Measurements from ENCODE around the gene LRCH1. TPM values are rescaled to one million over a fixed set of nuclear protein-coding genes. Genes with fewer than 3 reads are reported as not detected.

Gene LRCH1
- total RNA-seq, 4 donors from 2014 or later, result 34.3 to 43.9 (median 40.3) TPM

DNA sequence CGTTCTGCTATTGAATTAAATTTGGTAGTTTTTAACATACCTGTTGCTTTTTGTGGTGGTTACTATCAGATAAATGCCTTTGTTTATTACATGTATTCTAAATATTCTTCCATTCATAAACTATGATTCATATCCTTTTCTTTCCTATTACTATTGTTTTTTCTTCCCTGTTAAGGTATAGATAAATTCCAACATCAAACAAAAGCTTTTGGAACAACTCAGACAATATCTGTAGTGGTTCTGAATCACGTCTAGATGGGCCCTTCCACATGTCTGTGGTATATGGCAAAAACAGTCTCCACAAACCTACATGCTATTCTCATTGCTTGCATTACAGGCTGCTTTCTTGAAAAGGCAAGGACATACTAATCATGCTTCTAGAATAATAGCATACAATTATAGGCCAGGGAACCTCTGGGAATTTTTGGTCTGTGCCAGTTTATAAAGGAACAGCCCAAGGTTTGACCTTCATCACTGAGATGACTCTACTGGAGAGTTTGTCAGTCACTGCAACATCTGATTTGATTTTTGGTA, 6.4 kb downstream of the LRCH1 start:
- no peak overlapping the region for H3K4me3 ChIP-seq (ENCODE audit: low read depth, poor library complexity, severe bottlenecking)
- WGBS, 2 donors, result 73 to 82% methylated on average over 2 of the region's 2 CpGs
- DNase-seq (ENCODE audit: low spot score in 2 of 2), result no peak
- intact Hi-C loops (cut with DNase I; ENCODE audit: low total_unique reads), result loop anchor here (10.0 kb wide), 1 partner anchor 155 kb away; no protein-coding TSS in a partner anchor
- TF ChIP-seq, protein P1, sequence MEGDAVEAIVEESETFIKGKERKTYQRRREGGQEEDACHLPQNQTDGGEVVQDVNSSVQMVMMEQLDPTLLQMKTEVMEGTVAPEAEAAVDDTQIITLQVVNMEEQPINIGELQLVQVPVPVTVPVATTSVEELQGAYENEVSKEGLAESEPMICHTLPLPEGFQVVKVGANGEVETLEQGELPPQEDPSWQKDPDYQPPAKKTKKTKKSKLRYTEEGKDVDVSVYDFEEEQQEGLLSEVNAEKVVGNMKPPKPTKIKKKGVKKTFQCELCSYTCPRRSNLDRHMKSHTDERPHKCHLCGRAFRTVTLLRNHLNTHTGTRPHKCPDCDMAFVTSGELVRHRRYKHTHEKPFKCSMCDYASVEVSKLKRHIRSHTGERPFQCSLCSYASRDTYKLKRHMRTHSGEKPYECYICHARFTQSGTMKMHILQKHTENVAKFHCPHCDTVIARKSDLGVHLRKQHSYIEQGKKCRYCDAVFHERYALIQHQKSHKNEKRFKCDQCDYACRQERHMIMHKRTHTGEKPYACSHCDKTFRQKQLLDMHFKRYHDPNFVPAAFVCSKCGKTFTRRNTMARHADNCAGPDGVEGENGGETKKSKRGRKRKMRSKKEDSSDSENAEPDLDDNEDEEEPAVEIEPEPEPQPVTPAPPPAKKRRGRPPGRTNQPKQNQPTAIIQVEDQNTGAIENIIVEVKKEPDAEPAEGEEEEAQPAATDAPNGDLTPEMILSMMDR (IDR thresholded peaks at IDR 0.05), result no peak
- TF ChIP-seq POLR2A (IDR thresholded peaks at IDR 0.05), result no peak

DNA sequence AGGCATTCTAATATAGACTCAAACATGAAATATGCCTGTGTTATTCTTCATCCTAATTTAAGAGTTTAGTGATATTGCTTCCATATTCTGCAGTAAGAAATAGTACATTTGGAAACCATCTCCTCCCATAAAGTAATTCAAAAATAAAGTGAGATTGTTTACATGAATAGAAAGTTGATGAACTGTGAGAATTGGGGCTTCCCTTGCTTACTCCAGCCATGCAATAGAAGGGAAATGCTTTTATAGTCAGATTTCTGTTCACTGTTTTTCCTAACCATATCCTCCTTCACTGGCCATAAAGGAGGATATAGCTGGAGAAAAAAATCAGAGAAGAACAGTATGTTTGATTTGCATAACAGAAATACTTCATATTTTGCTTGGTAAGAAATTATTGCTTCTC, 7.8 kb downstream of the LRCH1 start:
- intact Hi-C loops (cut with DNase I; ENCODE audit: low total_unique reads), result no loop called here
- no peak for TF ChIP-seq POLR2A (IDR thresholded peaks at IDR 0.05)
- TF ChIP-seq, protein P1 (IDR thresholded peaks at IDR 0.05), result no peak
- no peak overlapping the region for H3K4me3 ChIP-seq (ENCODE audit: low read depth, poor library complexity, severe bottlenecking)
- DNase-seq (ENCODE audit: low spot score in 2 of 2), result no peak

DNA sequence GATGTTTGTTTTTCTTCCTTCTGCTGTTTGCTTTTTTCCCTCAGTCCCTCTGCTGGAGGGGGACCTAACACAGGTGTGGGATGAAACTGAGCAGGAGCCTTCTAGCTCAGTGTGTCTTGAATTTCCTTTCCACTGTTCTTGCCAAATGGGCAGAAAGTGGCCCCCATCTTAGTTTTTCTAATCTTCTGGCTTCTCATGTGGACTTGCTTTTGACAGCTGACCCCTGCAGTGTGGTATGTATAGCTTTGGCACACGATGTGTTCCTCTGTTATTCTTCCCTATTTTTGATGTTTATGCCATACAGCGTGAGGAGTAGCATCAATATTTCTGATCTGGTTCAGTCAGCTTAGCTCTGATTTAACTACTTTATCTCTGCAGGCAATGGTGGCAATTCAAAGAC, 8.3 kb downstream of the LRCH1 start:
- intact Hi-C loops (cut with DNase I; ENCODE audit: low total_unique reads), result no loop called here
- 64 to 67% methylated on average over 2 of the region's 2 CpGs for WGBS, 2 donors
- TF ChIP-seq, protein P1 (IDR thresholded peaks at IDR 0.05), result no peak
- TF ChIP-seq POLR2A (IDR thresholded peaks at IDR 0.05), result no peak
- DNase-seq (ENCODE audit: low spot score in 2 of 2), result no peak
- no peak overlapping the region for H3K4me3 ChIP-seq (ENCODE audit: low read depth, poor library complexity, severe bottlenecking)

- TF ChIP-seq, protein P1 (IDR thresholded peaks at IDR 0.05), result no peak
- TF ChIP-seq POLR2A (IDR thresholded peaks at IDR 0.05), result no peak
- DNase-seq (ENCODE audit: low spot score in 2 of 2), result no peak
- 96 to 100% methylated on average over 1 of the region's 1 CpG for WGBS, 2 donors
- intact Hi-C loops (cut with DNase I; ENCODE audit: low total_unique reads), result no loop called here
- no peak overlapping the region for H3K4me3 ChIP-seq (ENCODE audit: low read depth, poor library complexity, severe bottlenecking)
Measured at GRCh38 chr13:46561691-46562090, 8.7 kb downstream of the LRCH1 start.

DNA sequence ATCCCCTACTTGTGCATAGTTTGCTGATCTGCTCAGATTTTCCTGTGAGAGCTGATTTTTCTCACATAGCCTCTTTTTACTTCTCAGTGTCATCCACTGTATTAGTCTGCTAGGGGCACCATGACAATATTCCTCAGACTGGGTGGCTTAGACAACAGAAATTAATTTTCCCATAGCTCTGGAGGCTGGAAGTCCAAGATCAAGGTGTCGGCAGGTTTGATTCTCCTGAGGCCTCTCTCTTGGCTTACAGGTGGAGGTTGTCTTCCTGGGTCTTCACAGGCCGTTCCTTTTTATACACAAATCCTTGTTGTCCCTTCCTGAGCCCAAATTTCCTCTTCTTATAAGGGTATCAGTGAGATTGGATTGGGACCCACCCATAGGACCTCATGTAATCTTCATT, 9.2 kb downstream of the LRCH1 start:
- no peak overlapping the region for H3K4me3 ChIP-seq (ENCODE audit: low read depth, poor library complexity, severe bottlenecking)
- no peak for TF ChIP-seq POLR2A (IDR thresholded peaks at IDR 0.05)
- TF ChIP-seq, protein P1 (IDR thresholded peaks at IDR 0.05), result no peak
- WGBS, 2 donors, result 98% methylated on average over 2 of the region's 2 CpGs
- DNase-seq (ENCODE audit: low spot score in 2 of 2), result no peak
- intact Hi-C loops (cut with DNase I; ENCODE audit: low total_unique reads), result no loop called here

- WGBS, 2 donors, result 89 to 95% methylated on average over 5 of the region's 5 CpGs
- no peak overlapping the region for H3K4me3 ChIP-seq (ENCODE audit: low read depth, poor library complexity, severe bottlenecking)
- TF ChIP-seq, protein P1 (IDR thresholded peaks at IDR 0.05), result no peak
- no peak for TF ChIP-seq POLR2A (IDR thresholded peaks at IDR 0.05)
- DNase-seq (ENCODE audit: low spot score in 2 of 2), result no peak
- intact Hi-C loops (cut with DNase I; ENCODE audit: low total_unique reads), result no loop called here
Measured at GRCh38 chr13:46562581-46562980, 9.6 kb downstream of the LRCH1 start.

All from lower leg skin (tissue), 4 donors.